ENCODE results near the gene BABAM2. TPM values are rescaled to one million over a fixed set of nuclear protein-coding genes. Genes with fewer than 3 reads are reported as not detected.
A peak's percentile ranks its signal among the peaks of the same experiment; 100 is the strongest.

BABAM2 gene
- total RNA-seq, 4 donors from 2014 or later: 33.3 to 48.9 (median 37.9) TPM

DNA sequence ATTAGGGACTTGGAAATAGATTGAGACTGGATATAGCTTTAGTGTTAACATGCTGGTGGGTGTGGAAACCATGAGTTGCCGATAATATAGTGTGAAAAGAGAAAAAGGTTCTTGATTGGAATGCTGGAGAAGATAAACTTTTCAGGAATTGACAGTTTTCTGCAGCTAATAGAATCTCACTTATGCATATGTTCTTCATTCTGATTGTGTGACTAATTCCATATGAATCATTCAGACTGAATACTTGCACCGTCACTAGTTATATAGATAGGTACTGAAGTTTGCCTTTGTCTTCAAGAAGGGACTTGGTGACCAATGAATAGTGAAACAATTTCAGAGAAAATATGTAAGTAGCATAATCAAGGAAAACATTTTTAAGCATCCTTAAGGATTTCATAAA is 276.4 kb downstream of the BABAM2 start:
- Histone ChIP-seq H3K4me3 (no peak overlapping the region), H3K27ac (no peak overlapping the region), H3K36me3 (no peaks in the 10 kb centered on the region), H3K27me3 (no peaks in the 10 kb centered on the region), H3K4me1 (peaks cover 19 to 30% (median 21%) of the 10 kb centered on the region in 4 donors), H3K9me3 (no peaks in the 10 kb centered on the region)
- no peak for DNase-seq
- intact Hi-C loops (cut with DNase I; ENCODE audit: low total_unique reads) (loop anchor here (10.0 kb wide), 1 partner anchor 228 kb away; the partner anchor contains the start of gene FOSL2), in situ Hi-C loops (cut with MboI; ENCODE audit: low pct_ligation_motif_present in 1 of 4, low pct_unique_long_range_greater_than_20kb in 1 of 4, low sequenced_read_pairs in 3 of 4) (no loop called here)
- WGBS, 2 donors (ENCODE audit: low coverage in 1 of 2): 85 to 99% methylated on average over 2 of the region's 2 CpGs
- TF ChIP-seq POLR2A (IDR thresholded peaks at IDR 0.05): no peak
- TF ChIP-seq, protein P1, sequence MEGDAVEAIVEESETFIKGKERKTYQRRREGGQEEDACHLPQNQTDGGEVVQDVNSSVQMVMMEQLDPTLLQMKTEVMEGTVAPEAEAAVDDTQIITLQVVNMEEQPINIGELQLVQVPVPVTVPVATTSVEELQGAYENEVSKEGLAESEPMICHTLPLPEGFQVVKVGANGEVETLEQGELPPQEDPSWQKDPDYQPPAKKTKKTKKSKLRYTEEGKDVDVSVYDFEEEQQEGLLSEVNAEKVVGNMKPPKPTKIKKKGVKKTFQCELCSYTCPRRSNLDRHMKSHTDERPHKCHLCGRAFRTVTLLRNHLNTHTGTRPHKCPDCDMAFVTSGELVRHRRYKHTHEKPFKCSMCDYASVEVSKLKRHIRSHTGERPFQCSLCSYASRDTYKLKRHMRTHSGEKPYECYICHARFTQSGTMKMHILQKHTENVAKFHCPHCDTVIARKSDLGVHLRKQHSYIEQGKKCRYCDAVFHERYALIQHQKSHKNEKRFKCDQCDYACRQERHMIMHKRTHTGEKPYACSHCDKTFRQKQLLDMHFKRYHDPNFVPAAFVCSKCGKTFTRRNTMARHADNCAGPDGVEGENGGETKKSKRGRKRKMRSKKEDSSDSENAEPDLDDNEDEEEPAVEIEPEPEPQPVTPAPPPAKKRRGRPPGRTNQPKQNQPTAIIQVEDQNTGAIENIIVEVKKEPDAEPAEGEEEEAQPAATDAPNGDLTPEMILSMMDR (IDR thresholded peaks at IDR 0.05): no peak
- no peak for TF ChIP-seq EP300 (IDR thresholded peaks at IDR 0.05; ENCODE audit: low read depth)
- TF ChIP-seq POLR2AphosphoS5 (IDR thresholded peaks at IDR 0.05): no peak

DNA sequence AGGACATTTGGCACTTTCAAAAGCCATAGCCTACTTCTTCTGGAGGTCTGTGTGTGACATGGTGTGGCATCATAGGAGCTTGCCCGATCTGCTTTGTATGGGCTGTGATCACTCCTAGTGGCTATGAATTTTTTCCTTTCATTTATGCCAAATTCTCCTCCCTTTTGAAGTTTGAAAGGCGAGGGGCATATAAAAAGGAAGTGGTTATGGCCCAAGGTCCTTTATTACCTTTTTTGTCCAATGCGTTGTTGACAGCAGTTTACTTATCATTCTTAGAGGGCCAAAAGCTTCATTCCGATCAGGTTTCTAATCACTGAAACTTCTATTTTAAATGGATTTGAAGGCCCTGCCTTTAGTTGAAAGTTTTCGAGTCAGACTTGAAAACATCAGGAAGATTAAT is 277.8 kb downstream of the BABAM2 start:
- WGBS, 2 donors (ENCODE audit: low coverage in 1 of 2): 78 to 79% methylated on average over 4 to 5 of the region's 5 CpGs

DNA sequence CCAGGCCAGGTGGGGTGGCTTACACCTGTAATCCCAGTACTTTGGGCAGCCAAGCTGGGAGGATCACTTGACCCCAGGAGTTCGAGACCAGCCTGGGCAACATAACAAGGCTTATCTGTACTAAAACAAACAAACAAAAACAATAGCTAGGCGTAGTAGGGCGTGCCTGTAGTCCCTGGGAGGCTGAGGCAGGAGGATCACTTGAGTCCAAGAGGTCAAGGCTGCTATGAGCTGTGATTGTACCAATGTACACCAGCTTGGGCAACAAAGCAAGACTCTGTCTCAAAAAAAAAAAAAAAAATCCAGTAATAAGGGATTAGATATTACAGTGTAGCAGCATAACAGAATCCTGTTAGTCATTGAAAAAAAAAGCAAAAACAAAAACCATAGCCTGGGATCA is 279.0 kb downstream of the BABAM2 start:
- DNase-seq: peak; percentile 44
- peaks cover 4 to 16% (median 11%) of the 10 kb centered on the region in 4 donors for H3K4me1 ChIP-seq
- in situ Hi-C loops (cut with MboI; ENCODE audit: low pct_ligation_motif_present in 1 of 4, low pct_unique_long_range_greater_than_20kb in 1 of 4, low sequenced_read_pairs in 3 of 4): no loop called here

More for the DNA sequence above, 277.8 kb downstream of the BABAM2 start:
- Histone ChIP-seq H3K9me3 (no peaks in the 10 kb centered on the region), H3K27ac (peak overlapping the region in 1 of 4 donors; percentile 2), H3K4me1 (peaks cover 14 to 27% (median 22%) of the 10 kb centered on the region in 4 donors), H3K27me3 (no peaks in the 10 kb centered on the region), H3K36me3 (no peaks in the 10 kb centered on the region), H3K4me3 (no peak overlapping the region)
- in situ Hi-C loops (cut with MboI; ENCODE audit: low pct_ligation_motif_present in 1 of 4, low pct_unique_long_range_greater_than_20kb in 1 of 4, low sequenced_read_pairs in 3 of 4): no loop called here
- TF ChIP-seq, protein P1 (IDR thresholded peaks at IDR 0.05): no peak
- no peak for TF ChIP-seq POLR2AphosphoS5 (IDR thresholded peaks at IDR 0.05)
- no peak for TF ChIP-seq POLR2A (IDR thresholded peaks at IDR 0.05)
- no peak for TF ChIP-seq EP300 (IDR thresholded peaks at IDR 0.05; ENCODE audit: low read depth)
- intact Hi-C loops (cut with DNase I; ENCODE audit: low total_unique reads): loop anchor here (10.0 kb wide), 1 partner anchor 226 kb away; the partner anchor contains the start of gene FOSL2
- DNase-seq: no peak

DNA sequence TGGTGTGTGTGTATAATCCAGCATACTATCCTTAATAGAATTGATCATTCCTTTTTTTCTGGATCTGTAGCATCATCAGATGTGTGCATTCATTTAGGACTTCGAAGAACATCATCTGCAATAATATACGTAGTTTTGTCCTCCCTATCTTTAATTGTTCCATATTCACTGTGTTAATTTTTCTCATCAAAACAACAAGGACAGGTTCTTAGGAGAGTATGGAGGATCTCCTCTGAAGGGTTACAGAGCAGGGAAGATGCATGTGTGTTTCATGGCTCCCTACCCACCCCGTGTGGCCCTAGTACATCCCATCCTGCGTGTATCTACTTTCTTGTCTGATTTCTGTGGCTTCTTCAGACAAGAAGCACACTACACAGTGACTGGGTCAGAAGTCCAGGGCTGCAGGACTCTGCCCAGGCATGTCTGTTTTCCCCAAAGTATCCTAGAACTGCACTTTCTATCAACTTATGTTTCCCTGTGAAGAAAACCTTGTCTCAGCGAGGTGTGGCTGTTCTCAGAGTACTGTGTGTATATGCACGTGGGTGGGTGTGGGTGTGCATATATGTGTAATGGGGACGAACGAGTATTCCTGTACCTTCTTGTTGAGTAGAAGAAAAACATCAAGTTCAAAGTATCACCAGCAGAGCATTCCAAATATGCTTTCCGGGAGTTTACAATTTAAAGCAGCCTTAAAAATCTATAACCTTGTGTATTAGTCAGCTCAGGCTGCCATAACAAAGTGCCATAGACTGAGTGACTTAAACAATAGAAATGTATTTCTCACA is 281.8 kb downstream of the BABAM2 start:
- Histone ChIP-seq H3K27me3 (no peaks in the 10 kb centered on the region), H3K9me3 (peaks cover 0 to 5% of the 10 kb centered on the region in 2 donors), H3K36me3 (peaks cover 0 to 5% (median 0%) of the 10 kb centered on the region in 4 donors), H3K4me3 (no peak overlapping the region), H3K27ac (peak overlapping the region; percentile 39 to 60 (median 54)), H3K4me1 (peaks cover 0 to 9% (median 3%) of the 10 kb centered on the region in 4 donors)
- 80 to 83% methylated on average over 5 to 9 of the region's 9 CpGs for WGBS, 2 donors (ENCODE audit: low coverage in 1 of 2)
- in situ Hi-C loops (cut with MboI; ENCODE audit: low pct_ligation_motif_present in 1 of 4, low pct_unique_long_range_greater_than_20kb in 1 of 4, low sequenced_read_pairs in 3 of 4): no loop called here
- intact Hi-C loops (cut with DNase I; ENCODE audit: low total_unique reads): no loop called here
- TF ChIP-seq POLR2AphosphoS5 (IDR thresholded peaks at IDR 0.05): peak in 2 of 3 donors; percentile 39 to 71
- no peak for TF ChIP-seq POLR2A (IDR thresholded peaks at IDR 0.05)
- TF ChIP-seq, protein P1 (IDR thresholded peaks at IDR 0.05): peak in 2 of 5 experiments; percentile 34 to 37
- peak; percentile 71 for DNase-seq

More for the DNA sequence above, 279.0 kb downstream of the BABAM2 start:
- Histone ChIP-seq H3K4me3 (no peak overlapping the region), H3K9me3 (no peaks in the 10 kb centered on the region), H3K27ac (no peak overlapping the region), H3K27me3 (no peaks in the 10 kb centered on the region), H3K36me3 (no peaks in the 10 kb centered on the region)
- TF ChIP-seq EP300 (IDR thresholded peaks at IDR 0.05; ENCODE audit: low read depth): no peak
- TF ChIP-seq, protein P1 (IDR thresholded peaks at IDR 0.05): no peak
- no peak for TF ChIP-seq POLR2AphosphoS5 (IDR thresholded peaks at IDR 0.05)
- TF ChIP-seq POLR2A (IDR thresholded peaks at IDR 0.05): no peak
- WGBS, 2 donors (ENCODE audit: low coverage in 1 of 2): 59 to 100% methylated on average over 1 to 3 of the region's 3 CpGs
- intact Hi-C loops (cut with DNase I; ENCODE audit: low total_unique reads): loop anchor here (10.0 kb wide), 1 partner anchor 225 kb away; the partner anchor contains the start of gene FOSL2

Measured in transverse colon (tissue), 4 donors.